Measurements from ENCODE around the gene RCSD1. TPM values are rescaled to one million over a fixed set of nuclear protein-coding genes. Genes with fewer than 3 reads are reported as not detected.

RCSD1 gene
- total and polyA plus RNA-seq, 2 of the 4 experiments (the other 2 are of a cell fraction): 0.03 TPM; not detected in 1

- no peak for TF ChIP-seq MAZ (IDR thresholded peaks at IDR 0.05; ENCODE audit: borderline replicate concordance, low read depth, low read length)
- TF ChIP-seq NFE2L2 (IDR thresholded peaks at IDR 0.05; ENCODE audit: low read depth, low read length): no peak
Observed at GRCh38 chr1:167706931-167707877, 77.2 kb downstream of the RCSD1 start (continued).

- Histone ChIP-seq H3K4me1 (ENCODE audit: control insufficient read depth, insufficient read depth, low read length) (no peaks in the 10 kb centered on the region), H4K91ac (ENCODE audit: insufficient read depth, low read depth, low read length) (no peak overlapping the region), H2AFZ (replicated peaks; ENCODE audit: low read length, poor library complexity) (no peak overlapping the region), H3K4me3 (ENCODE audit: insufficient read depth, low read depth, low read length) (no peak overlapping the region), H2AK9ac (replicated peaks; ENCODE audit: low read depth, low read length, poor library complexity) (no peak overlapping the region), H3K18ac (ENCODE audit: low read depth, low read length) (no peak overlapping the region), H4K5ac (ENCODE audit: low read depth, low read length) (no peak overlapping the region), H3K4ac (ENCODE audit: low read depth, low read length) (no peak overlapping the region), H3K9me1 (ENCODE audit: insufficient read depth, low read length) (no peaks in the 10 kb centered on the region), H3K23ac (ENCODE audit: low read depth, low read length) (no peak overlapping the region), H2BK5ac (ENCODE audit: low read depth, low read length, poor library complexity, severe bottlenecking) (no peak overlapping the region), H3K79me1 (ENCODE audit: low read depth in 1 of 2, low read length in 2 of 2) (no peaks in the 10 kb centered on the region), H2BK20ac (ENCODE audit: low read depth, low read length) (no peak overlapping the region), H2BK15ac (ENCODE audit: low read depth, low read length) (no peak overlapping the region), H4K20me1 (ENCODE audit: insufficient read depth, low read length) (no peaks in the 10 kb centered on the region), H3K27ac (ENCODE audit: insufficient read depth, low read length) (no peak overlapping the region), H3K9ac (ENCODE audit: low read depth, low read length) (no peak overlapping the region), H3K27me3 (ENCODE audit: control insufficient read depth, insufficient read depth, low read length) (peaks cover 39% of the 10 kb centered on the region), H3K56ac (ENCODE audit: extremely low read depth, insufficient read depth, low read length) (no peak overlapping the region), H3K36me3 (ENCODE audit: control insufficient read depth, insufficient read depth, low read length) (no peaks in the 10 kb centered on the region), H2BK120ac (ENCODE audit: low read depth, low read length) (no peak overlapping the region), H3K4me2 (ENCODE audit: low read depth, low read length) (no peak overlapping the region), H3K9me3 (ENCODE audit: control insufficient read depth, insufficient read depth, low read length) (no peaks in the 10 kb centered on the region), H3K14ac (replicated peaks; ENCODE audit: low read depth, low read length) (no peak overlapping the region), H4K8ac (ENCODE audit: low read depth in 2 of 2, low read length in 2 of 2) (no peak overlapping the region), H2AK5ac (ENCODE audit: low read depth, low read length) (no peak overlapping the region)
- dilution Hi-C loops (cut with HindIII; ENCODE audit: low sequenced_read_pairs, unreplicated experiment) (no loop called here), in situ Hi-C loops (cut with MboI; ENCODE audit: low sequenced_read_pairs) (no loop called here), intact Hi-C loops (cut with micrococcal nuclease) (loop anchor here (5.0 kb wide), 1 partner anchor 759 kb away; no protein-coding TSS in a partner anchor)
- DNase-seq: no peak
- no peak for ATAC-seq (ENCODE audit: low read depth)
- ChIA-PET POLR2A (ENCODE audit: unreplicated experiment) (no interaction called here), CTCF (interaction anchor here (0.6 to 1.0 kb wide), 3 partner anchors 13 to 538 kb away, joined by 3 to 7 read pairs (median 4); partner anchors contain the start of gene CREG1)
- no TSS peak for BruUV-seq (replicated peaks)
- no CpG with 5 or more reads among the region's 4 CpGs for WGBS, 2 experiments (ENCODE audit: extremely low coverage in 2 of 2, insufficient read length in 1 of 2)
- TF ChIP-seq RAD21 (IDR thresholded peaks at IDR 0.05; ENCODE audit: low read length): no peak
- no peak for TF ChIP-seq NFE2L2 (IDR thresholded peaks at IDR 0.05; ENCODE audit: low read depth, low read length)
- TF ChIP-seq CEBPB (IDR thresholded peaks at IDR 0.05; ENCODE audit: low read depth, low read length): no peak
- no peak for TF ChIP-seq POLR2A (IDR thresholded peaks at IDR 0.05; ENCODE audit: low read depth, low read length)
- no peak for TF ChIP-seq MAZ (IDR thresholded peaks at IDR 0.05; ENCODE audit: borderline replicate concordance, low read depth, low read length)
- TF ChIP-seq RCOR1 (IDR thresholded peaks at IDR 0.05; ENCODE audit: insufficient replicate concordance, low read length): no peak
- no peak for TF ChIP-seq USF2 (IDR thresholded peaks at IDR 0.05; ENCODE audit: low read depth, low read length)
- TF ChIP-seq SMC3 (IDR thresholded peaks at IDR 0.05; ENCODE audit: low read depth, low read length): no peak
- no peak for TF ChIP-seq CHD1 (IDR thresholded peaks at IDR 0.05; ENCODE audit: low read depth, low read length)
- TF ChIP-seq BHLHE40 (IDR thresholded peaks at IDR 0.05; ENCODE audit: low read depth, low read length): no peak
- no peak for TF ChIP-seq FOS (IDR thresholded peaks at IDR 0.05; ENCODE audit: low read depth, low read length)
Observed at GRCh38 chr1:167707942-167708341, 77.9 kb downstream of the RCSD1 start.

All from IMR-90 (cell line).